Fibroblast of mammary gland (primary cell): ENCODE data around the gene STK38.

ENCODE experiments used
- DNase-seq: peaks from one replicate; pipeline ENCODE4 v3.0.0-alpha.2; 2010; ENCODE audit warnings: low read depth
- H3K4me3 ChIP-seq: 2 replicates; pipeline ENCODE4 v1.5.1; 2011; ENCODE audit warnings: low read depth, mild to moderate bottlenecking, low read length, moderate library complexity; ENCODE audit not compliant: control insufficient read depth
- TF ChIP-seq, protein P1 (sequence below): conservative IDR thresholded peaks from 2 replicates; pipeline ENCODE4 v1.5.1; 2011; ENCODE audit warnings: low read depth, low read length, inconsistent platforms; ENCODE audit not compliant: control insufficient read depth, insufficient read depth

STK38 gene

DNA sequence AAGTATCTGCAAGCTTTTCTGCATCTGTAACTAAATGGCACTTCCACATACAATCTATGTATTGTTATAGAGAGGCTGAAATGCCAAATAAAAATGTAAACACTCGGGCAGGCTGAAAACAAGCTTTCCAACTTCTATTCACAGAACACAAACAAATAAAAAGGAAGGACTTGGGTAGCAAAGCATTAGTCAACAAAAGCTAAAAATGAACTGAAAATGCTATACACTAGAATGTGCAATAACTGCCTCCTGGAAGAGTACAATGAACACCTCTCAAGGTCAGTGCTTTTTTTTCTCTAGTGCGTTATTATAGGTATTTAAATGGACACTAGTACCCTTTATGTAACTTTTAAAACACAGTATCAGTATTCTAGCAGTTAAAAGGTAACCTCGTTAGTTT lies 31.4 kb downstream of the STK38 start:
- no peak for DNase-seq
- no peak overlapping the region for H3K4me3 ChIP-seq
- TF ChIP-seq, protein P1, sequence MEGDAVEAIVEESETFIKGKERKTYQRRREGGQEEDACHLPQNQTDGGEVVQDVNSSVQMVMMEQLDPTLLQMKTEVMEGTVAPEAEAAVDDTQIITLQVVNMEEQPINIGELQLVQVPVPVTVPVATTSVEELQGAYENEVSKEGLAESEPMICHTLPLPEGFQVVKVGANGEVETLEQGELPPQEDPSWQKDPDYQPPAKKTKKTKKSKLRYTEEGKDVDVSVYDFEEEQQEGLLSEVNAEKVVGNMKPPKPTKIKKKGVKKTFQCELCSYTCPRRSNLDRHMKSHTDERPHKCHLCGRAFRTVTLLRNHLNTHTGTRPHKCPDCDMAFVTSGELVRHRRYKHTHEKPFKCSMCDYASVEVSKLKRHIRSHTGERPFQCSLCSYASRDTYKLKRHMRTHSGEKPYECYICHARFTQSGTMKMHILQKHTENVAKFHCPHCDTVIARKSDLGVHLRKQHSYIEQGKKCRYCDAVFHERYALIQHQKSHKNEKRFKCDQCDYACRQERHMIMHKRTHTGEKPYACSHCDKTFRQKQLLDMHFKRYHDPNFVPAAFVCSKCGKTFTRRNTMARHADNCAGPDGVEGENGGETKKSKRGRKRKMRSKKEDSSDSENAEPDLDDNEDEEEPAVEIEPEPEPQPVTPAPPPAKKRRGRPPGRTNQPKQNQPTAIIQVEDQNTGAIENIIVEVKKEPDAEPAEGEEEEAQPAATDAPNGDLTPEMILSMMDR, result no peak

- no peak overlapping the region for H3K4me3 ChIP-seq
- no peak for DNase-seq
- TF ChIP-seq, protein P1, result no peak
These were observed 32.5 kb downstream of the STK38 start for GRCh38 chr6:36514554-36515456.

- no peak for DNase-seq
- no peak overlapping the region for H3K4me3 ChIP-seq
- TF ChIP-seq, protein P1, result no peak
These were observed 36.9 kb downstream of the STK38 start for GRCh38 chr6:36510365-36510764.

GRCh38 chr6:36508532-36508931 lies 38.7 kb downstream of the STK38 start:
- DNase-seq, result no peak
- TF ChIP-seq, protein P1, result no peak
- H3K4me3 ChIP-seq, result no peak overlapping the region

- TF ChIP-seq, protein P1, result no peak
- no peak for DNase-seq
- no peak overlapping the region for H3K4me3 ChIP-seq
These were observed 40.7 kb downstream of the STK38 start for GRCh38 chr6:36506611-36507010.

- DNase-seq, result no peak
- TF ChIP-seq, protein P1, result no peak
- no peak overlapping the region for H3K4me3 ChIP-seq
These were observed 41.3 kb downstream of the STK38 start for GRCh38 chr6:36505744-36506534.
